Colonic mucosa (tissue), 4 donors: Measurements from ENCODE around the gene DHRS1. TPM values are rescaled to one million over a fixed set of nuclear protein-coding genes. Genes with fewer than 3 reads are reported as not detected.

Source experiments
- DNase-seq: peaks from one replicate; pipeline ENCODE4 v3.0.0-alpha.2; 2020
- H3K27ac ChIP-seq: fragments of 200-600 bp; one replicate; pipeline ENCODE4 v1.8.0; 2021
- H3K27me3 ChIP-seq: fragments of 200-600 bp; one replicate; pipeline ENCODE4 v1.8.0; 2021
- H3K36me3 ChIP-seq: fragments of 200-600 bp; one replicate; pipeline ENCODE4 v1.8.0; 2021
- H3K4me1 ChIP-seq: fragments of 200-600 bp; one replicate; pipeline ENCODE4 v1.8.0; 2021; ENCODE audit warnings: mild to moderate bottlenecking
- H3K4me3 ChIP-seq: fragments of 200-600 bp; one replicate; pipeline ENCODE4 v1.8.0; 2021
- H3K9ac ChIP-seq, 2 donors: one replicate each; pipeline ENCODE4 v1.7.0; 2013; ENCODE audit warnings: control low read depth in 2 of 2, low read depth in 2 of 2, low read length in 2 of 2
- H3K9me3 ChIP-seq: fragments of 200-600 bp; one replicate; pipeline ENCODE4 v1.8.0; 2021
- CTCF ChIP-seq: fragments of 200-600 bp; IDR thresholded peaks from one replicate; pipeline ENCODE4 v1.8.0; 2022; ENCODE audit warnings: antibody characterized with exemption, mild to moderate bottlenecking
- intact Hi-C: fragments of 100-400 bp; cut with DNase I; formaldehyde crosslinking; loops from one replicate; pipeline ENCODE4 v1.14.1; 2022
- total RNA-seq, 2 donors: library from RNA; stranded (reverse); fragmentation: NEBNext Ultra II Directional in 1 of 2; extraction: Animal tissue kit (Norgen Biotek cat#: 25700) in 1 of 2; gene quantifications; one replicate each; pipeline ENCODE4 v1.2.1, GENCODE V29; 2021
- donor health status: healthy.
- donor health status: DM: no; HTN: no; CAD: no.
- donor health status: DM: no; HTN: no; CAD: no.

Gene DHRS1
- total RNA-seq, 2 donors from 2014 or later, result 38.0 to 42.4 TPM

GRCh38 chr14:24260780-24261157, 38.8 kb downstream of the DHRS1 start:
- TF ChIP-seq CTCF, result no peak
- H3K9me3 ChIP-seq, result no peaks in the 10 kb centered on the region
- intact Hi-C loops, result no loop called here
- no peaks in the 10 kb centered on the region for H3K36me3 ChIP-seq
- no peak overlapping the region for H3K27ac ChIP-seq
- no peak overlapping the region for H3K9ac ChIP-seq
- H3K27me3 ChIP-seq, result no peaks in the 10 kb centered on the region
- H3K4me1 ChIP-seq, result no peaks in the 10 kb centered on the region
- no peak for DNase-seq
- no peak overlapping the region for H3K4me3 ChIP-seq

- Histone ChIP-seq H3K9ac (no peak overlapping the region), H3K4me1 (no peaks in the 10 kb centered on the region), H3K36me3 (no peaks in the 10 kb centered on the region), H3K4me3 (no peak overlapping the region), H3K9me3 (no peaks in the 10 kb centered on the region), H3K27ac (no peak overlapping the region), H3K27me3 (no peaks in the 10 kb centered on the region)
- no peak for TF ChIP-seq CTCF
- DNase-seq, result no peak
- intact Hi-C loops, result no loop called here
These were observed 39.4 kb downstream of the DHRS1 start for GRCh38 chr14:24260026-24260779.

GRCh38 chr14:24259282-24260025, 40.1 kb downstream of the DHRS1 start:
- Histone ChIP-seq H3K4me3 (no peak overlapping the region), H3K9me3 (no peaks in the 10 kb centered on the region), H3K36me3 (no peaks in the 10 kb centered on the region), H3K27me3 (no peaks in the 10 kb centered on the region), H3K27ac (no peak overlapping the region), H3K4me1 (no peaks in the 10 kb centered on the region), H3K9ac (no peak overlapping the region)
- no peak for DNase-seq
- intact Hi-C loops, result no loop called here
- no peak for TF ChIP-seq CTCF

DNA sequence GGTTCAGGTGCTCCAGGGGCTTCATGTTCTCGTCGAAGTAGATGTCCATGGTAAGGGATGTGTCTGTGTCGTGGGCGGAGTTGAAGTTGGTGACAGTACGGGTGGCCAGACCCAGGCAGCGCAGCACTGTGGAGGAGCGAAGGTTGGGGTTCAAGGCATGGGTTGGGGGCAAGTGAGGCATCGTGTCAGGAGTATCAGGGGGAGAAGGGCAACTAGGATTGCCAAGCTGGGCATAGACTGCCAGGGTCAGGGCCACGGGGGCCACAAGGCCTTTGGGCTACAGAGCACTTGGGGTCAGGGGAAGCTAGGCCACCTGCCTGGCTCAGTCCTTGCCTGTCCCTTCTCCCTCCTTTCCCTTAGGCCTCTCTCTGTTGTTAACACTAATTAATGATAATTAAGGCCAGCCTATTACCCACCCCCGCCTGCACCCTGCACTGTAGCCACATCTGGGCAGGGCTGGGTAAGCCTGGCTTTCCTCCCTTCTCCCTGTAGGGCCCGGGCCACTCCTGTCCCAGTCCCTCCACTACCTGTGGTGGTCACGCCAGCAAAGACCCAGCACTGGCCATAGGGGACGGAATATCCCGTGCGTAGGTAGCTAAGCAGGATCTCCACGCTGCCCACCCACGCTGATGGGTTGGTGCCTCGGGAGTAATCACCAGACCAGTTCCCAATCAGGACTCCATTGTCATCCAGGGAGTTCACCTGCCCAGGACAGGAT, 40.9 kb downstream of the DHRS1 start:
- no peaks in the 10 kb centered on the region for H3K36me3 ChIP-seq
- H3K4me1 ChIP-seq, result no peaks in the 10 kb centered on the region
- H3K9me3 ChIP-seq, result no peaks in the 10 kb centered on the region
- no peak overlapping the region for H3K27ac ChIP-seq
- intact Hi-C loops, result no loop called here
- H3K27me3 ChIP-seq, result no peaks in the 10 kb centered on the region
- H3K9ac ChIP-seq, result no peak overlapping the region
- TF ChIP-seq CTCF, result no peak
- H3K4me3 ChIP-seq, result no peak overlapping the region
- DNase-seq, result no peak

DNA sequence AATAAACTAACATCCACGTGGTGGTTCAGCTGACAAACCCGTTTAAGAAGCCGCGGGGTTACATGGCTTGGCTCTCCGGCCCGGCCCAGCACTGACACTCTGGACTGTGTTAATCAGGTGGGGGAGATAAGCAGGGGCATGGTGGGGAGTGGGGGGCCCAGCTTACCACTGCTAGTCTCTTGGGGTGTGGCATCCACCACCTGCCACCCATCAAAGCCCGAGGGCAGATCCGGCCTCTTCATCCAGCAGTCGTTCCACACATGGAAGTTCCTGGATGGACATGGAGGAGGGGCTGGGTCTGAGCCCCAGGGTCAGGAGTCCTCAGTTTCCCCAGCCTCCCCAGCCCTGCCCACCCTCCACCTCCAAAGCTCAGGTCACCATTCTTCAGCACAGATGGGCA, 41.5 kb downstream of the DHRS1 start:
- Histone ChIP-seq H3K4me3 (no peak overlapping the region), H3K4me1 (no peaks in the 10 kb centered on the region), H3K9ac (no peak overlapping the region), H3K27me3 (no peaks in the 10 kb centered on the region), H3K27ac (no peak overlapping the region), H3K9me3 (no peaks in the 10 kb centered on the region), H3K36me3 (no peaks in the 10 kb centered on the region)
- no peak for TF ChIP-seq CTCF
- intact Hi-C loops, result no loop called here
- no peak for DNase-seq
